Measurements from ENCODE around the gene ZNF750.
A peak's percentile ranks its signal among the peaks of the same experiment; 100 is the strongest.

Gene ZNF750

GRCh38 chr17:82859431-82860403 is 19.9 kb upstream of the ZNF750 start:
- peak; percentile 44 for DNase-seq

- DNase-seq, result no peak
These were observed 18.7 kb upstream of the ZNF750 start for GRCh38 chr17:82858376-82859126.

- no peak for DNase-seq
These were observed 16.5 kb upstream of the ZNF750 start for GRCh38 chr17:82856361-82856760.

- no peak for DNase-seq
These were observed 14.4 kb upstream of the ZNF750 start for GRCh38 chr17:82854226-82854625.

GRCh38 chr17:82851381-82851780 is 11.6 kb upstream of the ZNF750 start:
- no peak for DNase-seq

GRCh38 chr17:82849076-82849945 is 9.5 kb upstream of the ZNF750 start:
- no peak for DNase-seq

- peak; percentile 38 for DNase-seq
These were observed 8.3 kb upstream of the ZNF750 start for GRCh38 chr17:82848022-82848592.

GRCh38 chr17:82846061-82846691 is 6.4 kb upstream of the ZNF750 start:
- DNase-seq, result no peak

- no peak for DNase-seq
These were observed 5.5 kb upstream of the ZNF750 start for GRCh38 chr17:82845163-82845807.

GRCh38 chr17:82844796-82845162 is 5.0 kb upstream of the ZNF750 start:
- peak; percentile 22 for DNase-seq

GRCh38 chr17:82843904-82844680 is 4.3 kb upstream of the ZNF750 start:
- DNase-seq, result no peak

GRCh38 chr17:82841921-82842596 is 2.2 kb upstream of the ZNF750 start:
- DNase-seq, result no peak

GRCh38 chr17:82840431-82840831 is 609 bp upstream of the ZNF750 start:
- DNase-seq, result no peak

GRCh38 chr17:82838386-82839063 is 1.3 kb downstream of the ZNF750 start:
- DNase-seq, result peak; percentile 63

- peak; percentile 22 for DNase-seq
These were observed 2.1 kb downstream of the ZNF750 start for GRCh38 chr17:82837586-82838320.

GRCh38 chr17:82836823-82837357 is 2.9 kb downstream of the ZNF750 start:
- peak; percentile 66 for DNase-seq

GRCh38 chr17:82835766-82836512 is 3.9 kb downstream of the ZNF750 start:
- DNase-seq, result no peak

- no peak for DNase-seq
These were observed 4.7 kb downstream of the ZNF750 start for GRCh38 chr17:82835122-82835521.
